ENCODE measurements around the gene NUDT9. TPM values are rescaled to one million over a fixed set of nuclear protein-coding genes. Genes with fewer than 3 reads are reported as not detected.
"Not testable (repeated sequence)": the region's sequence is repeated elsewhere in the genome, so short reads cannot be mapped to it uniquely, and the experiment has no call there.

NUDT9 gene
- total and polyA plus RNA-seq, 8 donors: 22.1 to 64.4 (median 30.3) TPM

GRCh38 chr4:87382931-87383330, 39.4 kb upstream of the NUDT9 start:
- no peak overlapping the region for H3K27ac ChIP-seq
- peaks cover 0 to 6% (median 0%) of the 10 kb centered on the region in 3 donors for H3K36me3 ChIP-seq
- no peaks in the 10 kb centered on the region for H3K27me3 ChIP-seq
- peaks cover 0 to 8% (median 5%) of the 10 kb centered on the region in 3 donors for H3K4me1 ChIP-seq
- FAIRE-seq (no peak), ATAC-seq (no peak), DNase-seq (no peak)
- no peak for TF ChIP-seq CTCF (IDR thresholded peaks at IDR 0.05)
- no peak overlapping the region for H3K4me3 ChIP-seq
- 83 to 89% methylated on average over 3 of the region's 3 CpGs for WGBS, 2 donors
- intact Hi-C loops (cut with DNase I): no loop called here
- no peaks in the 10 kb centered on the region for H3K9me3 ChIP-seq

GRCh38 chr4:87384466-87385132, 37.8 kb upstream of the NUDT9 start:
- DNase-seq; FAIRE-seq; H3K27ac ChIP-seq; ATAC-seq; H3K36me3 ChIP-seq; H3K9me3 ChIP-seq; H3K4me3 ChIP-seq; intact Hi-C loops (cut with DNase I); H3K27me3 ChIP-seq: not testable (repeated sequence)
- peaks cover 0 to 14% (median 5%) of the 10 kb centered on the region in 3 donors for H3K4me1 ChIP-seq
- 89 to 90% methylated on average over 9 of the region's 9 CpGs for WGBS, 2 donors

DNA sequence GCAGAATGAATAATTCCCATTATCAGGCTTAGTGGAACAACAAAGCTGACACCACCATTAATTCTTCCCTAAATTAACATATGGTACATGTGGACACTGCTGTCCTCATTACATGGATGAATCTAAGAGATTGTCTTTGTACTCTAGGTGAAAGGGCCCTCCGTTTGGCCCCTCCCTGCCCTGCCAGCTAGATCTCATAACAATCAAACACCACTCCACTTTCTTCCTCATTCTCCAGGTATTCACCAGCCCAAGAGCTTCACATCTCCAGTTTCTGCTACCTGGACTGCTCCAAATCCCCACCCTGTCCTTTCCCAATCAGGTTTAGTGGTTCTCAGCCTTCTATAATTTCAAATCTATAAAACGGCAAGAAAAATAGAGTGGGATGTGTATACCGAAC, 35.1 kb upstream of the NUDT9 start:
- H3K36me3 ChIP-seq: no peaks in the 10 kb centered on the region
- FAIRE-seq (no peak), ATAC-seq (no peak), DNase-seq (no peak)
- WGBS, 2 donors: 82 to 90% methylated on average over 3 of the region's 3 CpGs
- no peak overlapping the region for H3K27ac ChIP-seq
- peaks cover 0 to 18% (median 7%) of the 10 kb centered on the region in 3 donors for H3K4me1 ChIP-seq
- no peaks in the 10 kb centered on the region for H3K9me3 ChIP-seq
- no peak overlapping the region for H3K4me3 ChIP-seq
- intact Hi-C loops (cut with DNase I): no loop called here
- no peaks in the 10 kb centered on the region for H3K27me3 ChIP-seq
- no peak for TF ChIP-seq CTCF (IDR thresholded peaks at IDR 0.05)

- H3K36me3 ChIP-seq: no peaks in the 10 kb centered on the region
- DNase-seq: no peak
- no peak for TF ChIP-seq CTCF (IDR thresholded peaks at IDR 0.05)
- H3K4me3 ChIP-seq: peak overlapping the region in 2 of 4 donors; percentile 50 to 59
- no peak for ATAC-seq
- H3K27me3 ChIP-seq: no peaks in the 10 kb centered on the region
- WGBS, 2 donors: 80 to 86% methylated on average over 3 of the region's 3 CpGs
- intact Hi-C loops (cut with DNase I): no loop called here
- H3K27ac ChIP-seq: no peak overlapping the region
- peaks cover 0 to 18% (median 4%) of the 10 kb centered on the region in 3 donors for H3K4me1 ChIP-seq
- no peak for FAIRE-seq
- H3K9me3 ChIP-seq: no peaks in the 10 kb centered on the region
Observed at GRCh38 chr4:87388901-87389300, 33.5 kb upstream of the NUDT9 start.

DNA sequence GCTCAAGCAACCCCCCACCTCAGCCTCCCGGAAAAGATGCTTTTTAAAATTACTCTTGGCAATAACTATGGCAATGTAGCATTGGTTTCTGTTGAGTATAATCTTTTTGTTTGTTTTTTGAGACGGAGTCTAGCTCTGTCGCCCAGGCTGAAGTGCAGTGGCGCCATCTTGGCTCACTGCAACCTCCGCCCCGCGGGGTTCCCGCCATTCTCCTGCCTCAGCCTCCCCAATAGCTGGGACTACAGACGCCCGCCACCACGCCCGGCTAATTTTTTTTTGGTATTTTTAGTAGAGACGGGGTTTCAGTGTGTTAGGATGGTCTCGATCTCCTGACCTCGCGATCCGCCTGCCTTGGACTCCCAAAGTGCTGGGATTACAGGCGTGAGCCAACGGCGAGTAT, 32.3 kb upstream of the NUDT9 start:
- WGBS, 2 donors: 55 to 74% methylated on average over 20 of the region's 20 CpGs
- H3K27me3 ChIP-seq; intact Hi-C loops (cut with DNase I); FAIRE-seq; H3K9me3 ChIP-seq; H3K36me3 ChIP-seq: not testable (repeated sequence)
- Histone ChIP-seq H3K4me3 (peak overlapping the region; percentile 35 to 59 (median 44)), H3K4me1 (peaks cover 0 to 18% (median 4%) of the 10 kb centered on the region in 3 donors), H3K27ac (peak overlapping the region in 1 of 4 donors; percentile 89)
- ATAC-seq (peak in 1 of 4 donors; percentile 9), DNase-seq (peak in 1 of 6 donors; percentile 18)

GRCh38 chr4:87390551-87390890, 31.9 kb upstream of the NUDT9 start:
- peak in 3 of 4 donors; percentile 12 to 24 (median 14) for ATAC-seq
- intact Hi-C loops (cut with DNase I): no loop called here
- Histone ChIP-seq H3K27me3 (no peaks in the 10 kb centered on the region), H3K9me3 (no peaks in the 10 kb centered on the region), H3K4me3 (peak overlapping the region; percentile 35 to 59 (median 44)), H3K4me1 (peaks cover 0 to 18% (median 4%) of the 10 kb centered on the region in 3 donors), H3K36me3 (no peaks in the 10 kb centered on the region), H3K27ac (peak overlapping the region in 3 of 4 donors; percentile 75 to 89 (median 80))
- no peak for FAIRE-seq
- no peak for TF ChIP-seq CTCF (IDR thresholded peaks at IDR 0.05)
- no peak for DNase-seq
